Measurements from ENCODE around the gene BRSK1.

The BRSK1 gene

DNA sequence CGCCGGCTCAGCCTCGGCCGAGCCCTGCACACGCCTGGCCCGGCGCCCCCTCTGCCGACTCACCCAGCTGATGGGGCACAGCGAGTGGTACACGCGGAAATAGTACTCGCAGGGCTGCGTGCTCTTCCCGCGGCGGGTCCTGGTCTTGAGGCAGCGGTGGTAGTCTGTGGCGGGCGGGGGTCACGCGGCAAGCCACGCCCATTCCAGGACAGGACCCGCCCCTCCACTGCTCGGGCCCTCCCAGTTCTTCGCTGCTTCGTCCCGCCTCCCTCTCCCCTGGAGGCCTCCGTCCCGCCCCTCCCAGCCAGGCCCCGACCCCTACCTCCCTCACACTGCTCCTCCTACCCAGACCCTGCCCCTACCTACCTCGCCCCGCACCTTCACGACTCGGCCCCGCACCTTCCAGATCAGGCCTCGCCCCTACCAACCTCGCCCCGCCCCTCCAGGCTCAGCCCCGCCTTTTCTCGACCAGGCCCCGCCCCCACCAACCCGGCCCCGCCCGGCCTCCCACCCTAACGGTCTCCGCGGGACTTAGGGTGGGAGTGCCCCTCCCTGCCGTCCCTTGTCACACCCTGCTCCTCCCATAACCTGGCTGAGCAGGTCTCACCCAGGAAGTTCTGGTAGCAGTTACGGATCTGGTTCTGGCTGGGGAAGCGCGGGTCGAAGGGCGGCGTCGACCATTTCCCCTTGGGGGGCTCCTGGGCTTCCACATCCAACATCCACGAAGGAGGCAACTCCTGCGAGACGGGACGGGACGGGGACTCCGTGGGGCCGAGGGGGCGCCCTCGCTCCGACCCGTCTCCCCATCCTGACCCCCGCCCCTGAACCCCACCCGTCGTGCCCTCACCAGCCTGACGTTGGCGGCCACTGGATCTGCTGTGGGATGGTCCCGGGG is 70.3 kb downstream of the BRSK1 start:
- Histone ChIP-seq H3K4me3 (ENCODE audit: low read length) (peak overlapping the region; percentile 66), H3K9me3 (ENCODE audit: insufficient read depth, low read depth, low read length) (no peaks in the 10 kb centered on the region), H3K27me3 (ENCODE audit: insufficient read depth, low read length) (peaks cover 81% of the 10 kb centered on the region), H3K27ac (ENCODE audit: low read length) (no peak overlapping the region), H3K9ac (ENCODE audit: low read depth, low read length) (peak overlapping the region; percentile 34; the same call in 1 of the 2 replicates), H3K4me1 (ENCODE audit: insufficient read depth, low read length) (no peaks in the 10 kb centered on the region; the same call in 1 of the 2 replicates), H3K36me3 (ENCODE audit: insufficient read depth, low read depth, low read length) (no peaks in the 10 kb centered on the region)

GRCh38 chr19:55354698-55355212 is 71.0 kb downstream of the BRSK1 start, which contains the start of gene COX6B2:
Gene COX6B2 (minus strand): TSS chr19:55354719. CDS start chr19:55354521, 198 bp downstream.
- H3K4me1 ChIP-seq (ENCODE audit: insufficient read depth, low read length): no peaks in the 10 kb centered on the region; the same call in 1 of the 2 replicates
- no peak within 1 kb of the TSS for H3K27ac ChIP-seq (ENCODE audit: low read length)
- no peaks in the 10 kb centered on the region for H3K9me3 ChIP-seq (ENCODE audit: insufficient read depth, low read depth, low read length)
- no peaks in the 10 kb centered on the region for H3K36me3 ChIP-seq (ENCODE audit: insufficient read depth, low read depth, low read length)
- H3K9ac ChIP-seq (ENCODE audit: low read depth, low read length): peak within 1 kb of the TSS; percentile 34; the same call in 1 of the 2 replicates
- peaks cover 81% of the 10 kb centered on the region for H3K27me3 ChIP-seq (ENCODE audit: insufficient read depth, low read length)
- H3K4me3 ChIP-seq (ENCODE audit: low read length): peak within 1 kb of the TSS; percentile 66

DNA sequence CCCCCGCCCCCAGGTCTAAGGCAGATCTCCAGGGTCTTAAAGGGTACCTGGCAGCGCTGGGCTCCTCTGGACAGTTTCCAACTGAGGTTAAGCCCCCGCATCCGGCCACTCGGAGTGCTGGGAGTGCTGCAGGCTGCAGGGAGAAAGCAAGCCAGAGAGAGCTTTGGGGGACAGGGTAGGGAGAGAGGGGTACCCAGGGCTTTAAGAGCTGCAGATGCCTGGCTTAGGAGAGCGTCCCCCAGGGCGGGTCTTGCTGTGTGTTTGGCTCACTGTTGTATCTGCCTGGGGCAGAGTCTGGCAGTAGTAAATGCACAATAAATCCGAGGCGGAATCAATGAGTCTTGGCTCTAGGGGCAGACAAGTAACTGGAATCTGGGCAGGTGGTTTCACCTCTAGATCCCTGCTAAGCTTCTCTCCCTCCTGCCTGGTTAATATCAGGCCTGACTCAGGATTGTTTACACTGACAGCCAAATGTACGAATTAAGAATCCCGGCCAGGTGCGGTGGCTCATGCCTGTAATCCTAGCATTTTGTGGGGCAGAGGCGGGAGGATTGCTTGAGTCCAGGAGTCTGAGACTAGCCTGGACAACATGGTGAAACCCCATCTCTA is 71.5 kb downstream of the BRSK1 start:
- no peaks in the 10 kb centered on the region for H3K36me3 ChIP-seq (ENCODE audit: insufficient read depth, low read depth, low read length)
- H3K27ac ChIP-seq (ENCODE audit: low read length): no peak overlapping the region
- H3K9ac ChIP-seq (ENCODE audit: low read depth, low read length): no peak overlapping the region
- H3K4me1 ChIP-seq (ENCODE audit: insufficient read depth, low read length): no peaks in the 10 kb centered on the region; the same call in 1 of the 2 replicates
- no peaks in the 10 kb centered on the region for H3K9me3 ChIP-seq (ENCODE audit: insufficient read depth, low read depth, low read length)
- H3K27me3 ChIP-seq (ENCODE audit: insufficient read depth, low read length): peaks cover 81% of the 10 kb centered on the region
- H3K4me3 ChIP-seq (ENCODE audit: low read length): no peak overlapping the region

DNA sequence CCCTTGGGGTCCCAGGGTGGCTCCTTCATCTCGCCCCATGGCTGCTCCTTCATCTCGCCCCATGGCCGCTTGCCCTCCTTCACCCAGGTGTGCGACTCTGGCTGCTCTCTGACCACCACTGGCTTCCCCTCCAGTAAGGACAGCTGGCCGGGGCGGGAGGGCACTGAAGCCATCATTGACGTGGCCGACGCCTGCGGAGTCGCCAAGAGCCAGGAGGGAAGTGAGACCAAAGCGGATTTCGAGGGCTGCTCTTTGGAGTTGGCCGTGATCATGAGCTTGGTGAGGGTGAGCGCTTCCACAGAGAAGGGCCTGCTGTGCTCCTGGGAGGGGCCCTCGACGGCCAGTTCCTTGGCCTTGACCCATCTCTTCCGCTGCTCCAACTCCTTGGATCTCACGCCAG is 74.7 kb downstream of the BRSK1 start:
- no peak overlapping the region for H3K9ac ChIP-seq (ENCODE audit: low read depth, low read length)
- peaks cover 50% of the 10 kb centered on the region for H3K27me3 ChIP-seq (ENCODE audit: insufficient read depth, low read length)
- no peak overlapping the region for H3K27ac ChIP-seq (ENCODE audit: low read length)
- no peaks in the 10 kb centered on the region for H3K36me3 ChIP-seq (ENCODE audit: insufficient read depth, low read depth, low read length)
- no peaks in the 10 kb centered on the region for H3K4me1 ChIP-seq (ENCODE audit: insufficient read depth, low read length)
- no peaks in the 10 kb centered on the region for H3K9me3 ChIP-seq (ENCODE audit: insufficient read depth, low read depth, low read length)
- H3K4me3 ChIP-seq (ENCODE audit: low read length): no peak overlapping the region

DNA sequence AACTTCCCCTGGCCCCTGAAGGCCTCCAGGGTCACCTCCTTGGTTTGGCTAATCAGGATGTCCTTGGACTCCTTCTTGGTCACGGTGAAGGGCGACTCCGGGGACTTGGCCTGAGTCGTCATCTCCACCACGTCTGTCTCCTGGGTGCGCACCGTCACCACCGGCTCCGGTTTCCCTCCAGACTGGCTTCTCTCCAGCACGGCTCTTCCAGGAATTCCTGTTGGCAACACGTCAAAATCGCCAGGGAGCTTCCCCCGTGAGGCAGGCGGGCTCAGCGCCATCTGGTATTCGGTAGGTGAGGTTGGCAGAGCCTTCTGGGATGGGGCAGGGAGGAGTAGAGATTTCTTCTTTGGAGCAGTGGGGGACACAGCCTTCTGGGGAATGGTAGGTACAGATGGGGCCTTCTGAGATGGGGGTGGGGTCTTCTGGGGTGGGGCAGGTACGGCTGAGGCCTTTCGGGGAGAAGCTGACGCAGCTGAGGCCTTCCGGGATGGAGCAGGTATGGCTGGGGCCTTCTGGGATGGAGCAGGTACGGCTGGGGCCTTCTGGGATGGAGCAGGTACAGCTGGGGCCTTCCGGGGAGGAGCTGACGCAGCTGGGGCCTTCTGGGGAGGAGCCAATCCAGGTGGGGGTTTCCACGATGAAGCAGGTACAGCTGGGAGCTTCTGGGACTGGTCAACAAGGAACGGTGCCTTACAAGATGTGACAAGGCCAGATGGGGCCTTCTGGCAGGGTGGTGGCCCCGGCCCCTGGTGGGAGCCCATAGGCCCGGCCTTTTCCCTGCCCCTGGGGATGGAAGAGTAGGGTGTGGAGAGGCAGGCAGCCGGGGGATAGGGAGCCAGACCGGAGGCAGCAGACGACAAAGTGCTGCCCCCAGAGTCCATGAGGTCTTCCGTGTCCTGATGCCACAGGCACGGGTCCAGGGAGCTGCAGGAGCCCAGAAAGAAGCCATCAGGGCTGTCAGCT is 75.4 kb downstream of the BRSK1 start:
- Histone ChIP-seq H3K9me3 (ENCODE audit: insufficient read depth, low read depth, low read length) (no peaks in the 10 kb centered on the region), H3K4me1 (ENCODE audit: insufficient read depth, low read length) (no peaks in the 10 kb centered on the region), H3K9ac (ENCODE audit: low read depth, low read length) (no peak overlapping the region)

DNA sequence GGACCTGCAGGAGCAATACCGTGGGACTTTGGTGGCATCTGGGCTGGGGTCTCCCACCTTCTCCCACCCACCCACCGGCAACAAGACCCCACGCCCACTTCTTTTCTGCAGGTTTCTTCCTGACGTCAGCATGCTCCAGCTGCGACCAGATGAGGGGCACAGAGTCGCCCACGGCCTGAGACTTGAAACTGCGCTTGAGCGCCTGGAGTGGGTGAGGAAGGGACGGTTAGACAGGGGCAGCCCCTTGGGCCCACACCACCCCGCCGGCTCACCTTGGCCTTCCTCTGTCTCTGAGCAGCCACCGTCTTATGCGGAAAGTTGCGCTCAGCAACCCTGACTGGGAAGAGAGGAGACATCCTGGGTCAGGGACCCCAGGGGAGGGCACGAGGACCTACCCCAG is 77.1 kb downstream of the BRSK1 start:
- no peaks in the 10 kb centered on the region for H3K4me1 ChIP-seq (ENCODE audit: insufficient read depth, low read length)
- H3K27ac ChIP-seq (ENCODE audit: low read length): no peak overlapping the region
- no peak overlapping the region for H3K4me3 ChIP-seq (ENCODE audit: low read length)
- H3K9ac ChIP-seq (ENCODE audit: low read depth, low read length): no peak overlapping the region
- peaks cover 38% of the 10 kb centered on the region for H3K27me3 ChIP-seq (ENCODE audit: insufficient read depth, low read length)
- H3K36me3 ChIP-seq (ENCODE audit: insufficient read depth, low read depth, low read length): no peaks in the 10 kb centered on the region
- no peaks in the 10 kb centered on the region for H3K9me3 ChIP-seq (ENCODE audit: insufficient read depth, low read depth, low read length)

More for the DNA sequence above, 75.4 kb downstream of the BRSK1 start:
- Histone ChIP-seq H3K4me3 (ENCODE audit: low read length) (no peak overlapping the region), H3K36me3 (ENCODE audit: insufficient read depth, low read depth, low read length) (no peaks in the 10 kb centered on the region), H3K27me3 (ENCODE audit: insufficient read depth, low read length) (peaks cover 47% of the 10 kb centered on the region), H3K27ac (ENCODE audit: low read length) (no peak overlapping the region)

All from iPS-20b (cell line).